Measurements from ENCODE around the gene NUDT5. TPM values are rescaled to one million over a fixed set of nuclear protein-coding genes. Genes with fewer than 3 reads are reported as not detected.

NUDT5 gene
- total and polyA plus RNA-seq, 4 donors = 40.6 to 54.7 (median 51.1) TPM

DNA sequence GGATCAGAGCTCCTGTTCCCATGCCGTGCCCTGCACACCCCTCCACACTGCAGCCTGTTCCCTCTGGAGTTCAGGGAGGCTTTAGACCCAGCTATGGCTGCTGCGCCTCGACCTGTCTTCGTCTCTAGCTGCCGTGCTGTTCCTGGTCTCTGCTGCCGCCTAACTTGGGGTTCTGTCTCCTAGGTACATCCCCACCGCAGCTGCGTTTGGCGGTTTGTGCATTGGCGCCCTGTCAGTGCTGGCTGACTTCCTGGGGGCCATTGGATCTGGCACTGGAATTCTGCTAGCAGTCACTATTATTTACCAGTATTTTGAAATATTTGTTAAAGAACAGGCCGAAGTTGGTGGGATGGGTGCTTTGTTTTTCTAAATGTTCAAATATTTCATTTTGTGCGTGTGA lies 31.6 kb downstream of the NUDT5 start:
- 92 to 95% methylated on average over 12 of the region's 12 CpGs for WGBS, 2 donors
- Histone ChIP-seq H3K4me1 (ENCODE audit: control insufficient read depth in 5 of 5, insufficient read depth in 5 of 5, low read length in 5 of 5) (no peaks in the 10 kb centered on the region), H3K27me3 (ENCODE audit: control insufficient read depth in 3 of 3, insufficient read depth in 3 of 3, low read length in 2 of 3) (no peaks in the 10 kb centered on the region), H3K9me3 (ENCODE audit: control insufficient read depth in 4 of 4, insufficient read depth in 3 of 4, low read length in 3 of 4) (no peaks in the 10 kb centered on the region), H3K27ac (ENCODE audit: low read depth in 1 of 2, low read length in 1 of 2) (no peak overlapping the region), H3K36me3 (ENCODE audit: control insufficient read depth in 4 of 4, insufficient read depth in 4 of 4, low read length in 4 of 4) (peaks cover 27 to 36% (median 32%) of the 10 kb centered on the region in 4 donors), H3K4me3 (no peak overlapping the region), H3K9ac (ENCODE audit: insufficient read depth in 1 of 2, low read length in 2 of 2) (no peak overlapping the region)
- TF ChIP-seq, protein P1, sequence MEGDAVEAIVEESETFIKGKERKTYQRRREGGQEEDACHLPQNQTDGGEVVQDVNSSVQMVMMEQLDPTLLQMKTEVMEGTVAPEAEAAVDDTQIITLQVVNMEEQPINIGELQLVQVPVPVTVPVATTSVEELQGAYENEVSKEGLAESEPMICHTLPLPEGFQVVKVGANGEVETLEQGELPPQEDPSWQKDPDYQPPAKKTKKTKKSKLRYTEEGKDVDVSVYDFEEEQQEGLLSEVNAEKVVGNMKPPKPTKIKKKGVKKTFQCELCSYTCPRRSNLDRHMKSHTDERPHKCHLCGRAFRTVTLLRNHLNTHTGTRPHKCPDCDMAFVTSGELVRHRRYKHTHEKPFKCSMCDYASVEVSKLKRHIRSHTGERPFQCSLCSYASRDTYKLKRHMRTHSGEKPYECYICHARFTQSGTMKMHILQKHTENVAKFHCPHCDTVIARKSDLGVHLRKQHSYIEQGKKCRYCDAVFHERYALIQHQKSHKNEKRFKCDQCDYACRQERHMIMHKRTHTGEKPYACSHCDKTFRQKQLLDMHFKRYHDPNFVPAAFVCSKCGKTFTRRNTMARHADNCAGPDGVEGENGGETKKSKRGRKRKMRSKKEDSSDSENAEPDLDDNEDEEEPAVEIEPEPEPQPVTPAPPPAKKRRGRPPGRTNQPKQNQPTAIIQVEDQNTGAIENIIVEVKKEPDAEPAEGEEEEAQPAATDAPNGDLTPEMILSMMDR (IDR thresholded peaks at IDR 0.05; ENCODE audit: control extremely low read depth, extremely low read depth) = no peak
- no peak for ATAC-seq (ENCODE audit: insufficient read depth, low FRiP score)
- DNase-seq = no peak

DNA sequence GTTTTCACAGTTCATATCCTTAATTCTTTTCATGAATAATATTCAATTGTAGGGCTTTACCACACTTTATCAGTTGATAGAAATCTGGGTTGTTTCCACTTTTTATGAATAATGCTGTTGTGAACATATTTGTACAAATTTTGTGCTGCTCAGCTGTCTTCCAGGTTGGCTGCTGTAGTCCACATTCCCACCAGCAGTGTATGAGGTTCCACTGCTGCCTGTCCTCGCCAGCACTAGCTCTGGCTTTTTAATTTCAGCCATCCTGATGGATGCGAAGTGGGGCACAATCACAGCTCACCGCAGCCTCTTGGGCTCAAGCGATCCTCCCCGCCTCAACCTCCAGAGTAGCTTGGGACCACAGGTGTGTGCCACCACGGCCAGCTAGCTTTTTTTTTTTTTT lies 32.8 kb downstream of the NUDT5 start:
- Histone ChIP-seq H3K4me1 (ENCODE audit: control insufficient read depth in 5 of 5, insufficient read depth in 5 of 5, low read length in 5 of 5) (no peaks in the 10 kb centered on the region), H3K36me3 (ENCODE audit: control insufficient read depth in 4 of 4, insufficient read depth in 4 of 4, low read length in 4 of 4) (peaks cover 27 to 36% (median 32%) of the 10 kb centered on the region in 4 donors), H3K27ac (ENCODE audit: low read depth in 1 of 2, low read length in 1 of 2) (no peak overlapping the region), H3K27me3 (ENCODE audit: control insufficient read depth in 3 of 3, insufficient read depth in 3 of 3, low read length in 2 of 3) (no peaks in the 10 kb centered on the region), H3K9me3 (ENCODE audit: control insufficient read depth in 4 of 4, insufficient read depth in 3 of 4, low read length in 3 of 4) (no peaks in the 10 kb centered on the region), H3K9ac (ENCODE audit: insufficient read depth in 1 of 2, low read length in 2 of 2) (no peak overlapping the region), H3K4me3 (no peak overlapping the region)
- TF ChIP-seq, protein P1 (IDR thresholded peaks at IDR 0.05; ENCODE audit: control extremely low read depth, extremely low read depth) = no peak
- ATAC-seq (ENCODE audit: insufficient read depth, low FRiP score) (no peak), DNase-seq (no peak)
- WGBS, 2 donors = 96% methylated on average over 6 of the region's 6 CpGs

DNA sequence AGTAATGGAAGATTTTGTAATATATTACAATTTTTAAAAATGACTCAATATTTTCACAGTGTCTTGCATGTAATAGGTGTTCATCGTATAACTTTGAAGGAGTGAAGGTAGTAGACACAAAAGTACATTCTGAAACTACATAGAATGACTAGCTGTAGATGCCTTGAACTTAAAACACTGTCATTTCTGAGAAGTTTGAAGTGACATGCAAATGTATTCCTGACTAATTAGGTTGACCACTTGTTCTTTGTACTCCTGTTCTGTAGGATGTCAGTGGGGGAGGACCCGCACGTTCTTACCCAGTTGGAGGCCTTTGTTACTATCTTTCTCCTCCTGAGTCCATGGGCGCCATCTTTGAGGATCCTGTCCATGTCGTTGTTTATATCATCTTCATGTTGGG lies 35.0 kb downstream of the NUDT5 start:
- TF ChIP-seq, protein P1 (IDR thresholded peaks at IDR 0.05; ENCODE audit: control extremely low read depth, extremely low read depth) = no peak
- H3K36me3 ChIP-seq (ENCODE audit: control insufficient read depth in 4 of 4, insufficient read depth in 4 of 4, low read length in 4 of 4) = peaks cover 28 to 33% (median 31%) of the 10 kb centered on the region in 4 donors
- DNase-seq (no peak), ATAC-seq (ENCODE audit: insufficient read depth, low FRiP score) (no peak)
- H3K9me3 ChIP-seq (ENCODE audit: control insufficient read depth in 4 of 4, insufficient read depth in 3 of 4, low read length in 3 of 4) = no peaks in the 10 kb centered on the region
- no peak overlapping the region for H3K4me3 ChIP-seq
- 97% methylated on average over 5 of the region's 5 CpGs for WGBS, 2 donors
- H3K9ac ChIP-seq (ENCODE audit: insufficient read depth in 1 of 2, low read length in 2 of 2) = no peak overlapping the region
- no peak overlapping the region for H3K27ac ChIP-seq (ENCODE audit: low read depth in 1 of 2, low read length in 1 of 2)
- H3K27me3 ChIP-seq (ENCODE audit: control insufficient read depth in 3 of 3, insufficient read depth in 3 of 3, low read length in 2 of 3) = no peaks in the 10 kb centered on the region
- no peaks in the 10 kb centered on the region for H3K4me1 ChIP-seq (ENCODE audit: control insufficient read depth in 5 of 5, insufficient read depth in 5 of 5, low read length in 5 of 5)

DNA sequence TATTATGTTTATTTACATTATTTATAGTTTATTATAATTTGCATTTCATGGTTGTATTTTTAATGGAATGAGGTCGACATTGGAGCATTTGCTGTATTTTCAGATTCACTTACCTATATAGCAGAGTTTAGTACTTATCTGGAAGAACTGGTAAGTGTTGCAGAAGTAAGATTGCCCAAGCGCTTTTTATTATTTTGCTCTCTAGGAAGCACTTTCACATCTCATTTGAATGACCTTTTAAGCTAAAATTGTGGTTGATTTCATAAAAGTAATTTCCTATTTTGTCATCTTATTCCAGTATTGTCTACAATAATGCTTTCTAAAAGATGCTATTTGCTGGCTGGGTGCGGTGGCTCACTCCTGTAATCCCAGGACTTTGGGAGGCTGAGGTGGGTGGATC lies 37.6 kb downstream of the NUDT5 start:
- 44 to 79% methylated on average over 3 of the region's 3 CpGs for WGBS, 2 donors
- TF ChIP-seq, protein P1 (IDR thresholded peaks at IDR 0.05; ENCODE audit: control extremely low read depth, extremely low read depth) = no peak
- no peak for ATAC-seq (ENCODE audit: insufficient read depth, low FRiP score)
- H3K4me1 ChIP-seq (ENCODE audit: control insufficient read depth in 5 of 5, insufficient read depth in 5 of 5, low read length in 5 of 5) = no peaks in the 10 kb centered on the region
- no peak overlapping the region for H3K4me3 ChIP-seq
- H3K9me3 ChIP-seq (ENCODE audit: control insufficient read depth in 4 of 4, insufficient read depth in 3 of 4, low read length in 3 of 4) = no peaks in the 10 kb centered on the region
- DNase-seq = no peak
- no peak overlapping the region for H3K9ac ChIP-seq (ENCODE audit: insufficient read depth in 1 of 2, low read length in 2 of 2)
- H3K27me3 ChIP-seq (ENCODE audit: control insufficient read depth in 3 of 3, insufficient read depth in 3 of 3, low read length in 2 of 3) = no peaks in the 10 kb centered on the region
- no peak overlapping the region for H3K27ac ChIP-seq (ENCODE audit: low read depth in 1 of 2, low read length in 1 of 2)
- H3K36me3 ChIP-seq (ENCODE audit: control insufficient read depth in 4 of 4, insufficient read depth in 4 of 4, low read length in 4 of 4) = peaks cover 18 to 30% (median 22%) of the 10 kb centered on the region in 4 donors

Measured in lung (tissue), 12 donors.